GM12801 (cell line): Measurements from ENCODE around the gene CARD6.

ENCODE experiments used
- TF ChIP-seq, protein P1 (sequence below): IDR thresholded peaks from one replicate; pipeline ENCODE4 v1.5.1; 2011; ENCODE audit warnings: control low read depth; ENCODE audit not compliant: insufficient read length; ENCODE audit errors: extremely low read depth

The CARD6 gene

DNA sequence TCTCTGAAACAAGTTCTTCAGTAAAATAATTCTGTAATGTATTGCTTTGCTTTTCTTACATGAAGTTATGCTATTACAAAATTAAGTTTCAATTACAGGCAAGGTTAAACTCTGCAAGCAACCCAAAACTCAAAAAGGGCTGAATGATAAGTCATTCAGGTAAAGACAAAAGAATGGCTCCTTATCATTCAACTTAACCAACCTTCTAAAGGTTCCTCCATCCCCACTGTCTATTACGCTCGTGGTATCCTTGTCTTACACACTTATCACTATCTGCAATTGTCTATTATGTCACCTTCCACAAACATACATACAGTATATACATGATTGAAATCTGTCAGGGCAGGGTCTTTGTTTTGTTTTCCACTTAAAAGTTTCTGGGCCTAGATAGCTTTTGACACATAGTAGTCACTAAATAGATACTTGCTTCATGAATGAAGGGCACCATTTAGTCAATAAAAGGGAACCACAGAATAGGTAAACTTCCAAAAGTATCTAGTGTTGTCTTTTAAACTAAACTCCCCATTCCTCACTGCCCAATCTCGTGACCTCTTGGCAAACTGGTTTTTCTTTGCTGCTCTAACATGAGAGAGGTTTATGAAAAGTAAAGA, 13.0 kb upstream of the CARD6 start:
- TF ChIP-seq, protein P1, sequence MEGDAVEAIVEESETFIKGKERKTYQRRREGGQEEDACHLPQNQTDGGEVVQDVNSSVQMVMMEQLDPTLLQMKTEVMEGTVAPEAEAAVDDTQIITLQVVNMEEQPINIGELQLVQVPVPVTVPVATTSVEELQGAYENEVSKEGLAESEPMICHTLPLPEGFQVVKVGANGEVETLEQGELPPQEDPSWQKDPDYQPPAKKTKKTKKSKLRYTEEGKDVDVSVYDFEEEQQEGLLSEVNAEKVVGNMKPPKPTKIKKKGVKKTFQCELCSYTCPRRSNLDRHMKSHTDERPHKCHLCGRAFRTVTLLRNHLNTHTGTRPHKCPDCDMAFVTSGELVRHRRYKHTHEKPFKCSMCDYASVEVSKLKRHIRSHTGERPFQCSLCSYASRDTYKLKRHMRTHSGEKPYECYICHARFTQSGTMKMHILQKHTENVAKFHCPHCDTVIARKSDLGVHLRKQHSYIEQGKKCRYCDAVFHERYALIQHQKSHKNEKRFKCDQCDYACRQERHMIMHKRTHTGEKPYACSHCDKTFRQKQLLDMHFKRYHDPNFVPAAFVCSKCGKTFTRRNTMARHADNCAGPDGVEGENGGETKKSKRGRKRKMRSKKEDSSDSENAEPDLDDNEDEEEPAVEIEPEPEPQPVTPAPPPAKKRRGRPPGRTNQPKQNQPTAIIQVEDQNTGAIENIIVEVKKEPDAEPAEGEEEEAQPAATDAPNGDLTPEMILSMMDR: no peak

GRCh38 chr5:40828690-40829661, 12.2 kb upstream of the CARD6 start:
- TF ChIP-seq, protein P1: no peak

- TF ChIP-seq, protein P1: no peak
These were observed 11.2 kb upstream of the CARD6 start for GRCh38 chr5:40829748-40830533.

DNA sequence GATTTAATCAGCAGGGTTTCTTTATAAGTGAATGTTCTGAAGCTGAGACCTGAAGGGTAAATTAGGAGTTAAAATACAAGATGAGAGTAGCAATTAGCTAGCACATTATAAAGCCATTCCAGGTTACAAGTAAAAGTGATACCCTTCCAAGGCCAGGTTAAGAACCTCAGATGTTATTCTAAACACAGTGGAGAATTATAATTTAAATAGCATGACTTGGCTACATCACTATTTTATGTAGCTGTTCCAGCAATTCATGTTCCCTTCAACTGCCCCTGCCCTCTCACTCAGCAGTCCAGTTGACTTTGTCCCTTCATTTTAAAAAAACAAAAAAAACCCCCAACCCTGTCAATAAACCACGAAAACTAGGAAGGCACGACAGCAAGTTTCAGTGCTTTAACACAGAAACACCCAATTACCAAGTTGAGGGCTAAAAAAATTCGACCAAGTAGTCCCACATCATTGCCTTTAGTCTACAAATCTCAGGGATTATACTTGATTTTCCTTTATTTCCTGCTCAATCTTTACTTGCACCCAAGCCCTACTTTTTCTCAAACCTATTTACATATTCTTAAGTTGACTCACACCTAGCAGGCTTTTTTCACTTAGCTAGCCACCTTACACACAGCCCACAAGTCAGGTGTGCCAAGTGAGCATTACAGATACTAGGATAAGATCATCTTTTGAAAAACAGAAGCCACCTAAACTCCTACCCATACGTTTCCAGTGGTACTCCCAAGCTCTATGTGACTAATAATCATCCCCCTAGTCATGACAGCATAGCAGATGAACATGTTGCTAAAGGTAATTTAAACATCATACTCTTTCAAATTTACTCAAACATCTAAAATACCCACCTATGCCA, 9.6 kb upstream of the CARD6 start:
- TF ChIP-seq, protein P1: no peak

GRCh38 chr5:40832345-40832744, 8.8 kb upstream of the CARD6 start:
- TF ChIP-seq, protein P1: no peak

DNA sequence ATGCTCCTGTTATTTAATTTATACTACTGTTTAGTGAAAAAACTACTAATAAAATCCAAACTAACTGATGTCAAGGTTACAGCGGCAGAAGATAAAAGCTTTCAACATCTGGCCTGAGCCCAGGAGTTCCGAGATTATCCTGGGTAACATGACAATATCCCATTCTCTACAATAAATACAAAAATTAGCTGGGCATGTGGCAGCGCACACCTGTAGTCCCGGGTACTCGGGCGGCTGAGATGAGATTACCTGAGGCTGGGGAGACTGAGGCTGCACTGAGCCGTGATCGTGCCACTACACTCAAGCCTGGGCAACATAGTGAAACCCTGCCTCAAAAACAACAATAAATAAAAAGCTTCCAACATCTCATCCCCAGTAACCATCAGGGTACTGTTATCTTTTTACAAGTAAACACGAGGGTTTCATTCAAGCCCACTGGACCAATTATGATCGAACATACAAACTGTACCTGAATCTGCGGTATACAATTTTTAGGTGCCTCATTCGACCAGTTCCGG, 7.4 kb upstream of the CARD6 start:
- TF ChIP-seq, protein P1: no peak
